ENCODE measurements around the gene CHST10.

Gene CHST10

GRCh38 chr2:100413571-100413970 is 3.9 kb downstream of the CHST10 start:
- no peak for DNase-seq (ENCODE audit: low spot score)

GRCh38 chr2:100412881-100413321 is 4.6 kb downstream of the CHST10 start:
- no peak for DNase-seq (ENCODE audit: low spot score)

- DNase-seq (ENCODE audit: low spot score), result no peak
These were observed 5.0 kb downstream of the CHST10 start for GRCh38 chr2:100412466-100412865.

GRCh38 chr2:100411841-100412292 is 5.6 kb downstream of the CHST10 start:
- DNase-seq (ENCODE audit: low spot score), result no peak

DNA sequence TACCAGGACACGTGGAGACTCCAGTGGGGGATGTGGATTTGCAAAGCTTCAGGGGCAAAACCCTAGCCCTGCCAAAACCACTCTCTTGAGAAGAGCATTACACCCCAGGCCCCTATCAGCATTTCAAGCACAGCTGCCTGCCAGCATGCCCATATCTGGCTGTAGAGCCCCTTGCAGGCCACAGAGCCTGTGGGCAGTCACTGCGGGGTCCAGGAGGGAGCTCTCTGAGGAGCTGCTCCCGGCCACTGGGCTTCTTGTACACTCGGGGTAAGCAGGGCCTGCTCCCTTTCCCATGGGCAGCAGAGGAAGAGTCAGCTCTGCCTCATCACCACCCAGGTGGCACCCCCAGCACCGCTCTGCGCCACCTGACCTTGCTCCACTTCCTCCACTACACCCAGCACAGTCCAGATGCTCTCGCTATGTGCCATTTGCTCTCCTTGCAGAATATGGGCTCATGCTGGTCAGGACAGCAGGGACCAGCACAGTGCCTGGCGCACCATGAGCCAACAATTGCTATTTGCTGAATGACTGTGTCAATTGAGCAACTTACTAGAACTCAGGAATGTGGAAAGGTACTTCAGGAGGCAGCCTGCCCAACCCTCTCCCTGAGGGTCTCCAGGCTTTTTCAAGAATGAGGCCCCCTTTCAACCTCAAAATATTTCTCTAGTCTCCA is 7.4 kb downstream of the CHST10 start:
- DNase-seq (ENCODE audit: low spot score), result no peak

- DNase-seq (ENCODE audit: low spot score), result no peak
These were observed 8.0 kb downstream of the CHST10 start for GRCh38 chr2:100409461-100409860.

GRCh38 chr2:100408941-100409340 is 8.5 kb downstream of the CHST10 start:
- DNase-seq (ENCODE audit: low spot score), result no peak

DNA sequence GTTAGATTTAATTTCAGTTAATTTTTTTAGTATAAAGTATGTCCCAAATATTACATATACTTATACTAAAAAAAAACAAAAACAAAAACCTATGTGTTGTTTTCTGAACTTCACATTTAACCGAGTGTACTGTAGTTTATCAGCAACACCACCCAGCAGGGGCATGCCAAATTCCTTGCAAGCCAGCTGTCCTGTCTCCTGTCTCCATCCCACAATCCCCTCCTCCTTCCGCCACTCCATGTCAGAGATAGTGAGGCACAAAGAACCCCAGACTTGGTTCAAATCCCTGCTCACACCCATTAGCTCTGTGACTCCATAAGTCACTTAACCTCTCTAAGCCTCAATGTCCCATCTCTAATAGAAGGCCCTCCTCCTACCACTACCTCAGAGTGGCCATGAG is 9.4 kb downstream of the CHST10 start:
- no peak for DNase-seq (ENCODE audit: low spot score)

- no peak for DNase-seq (ENCODE audit: low spot score)
These were observed 9.9 kb downstream of the CHST10 start for GRCh38 chr2:100407563-100407962.

- no peak for DNase-seq (ENCODE audit: low spot score)
These were observed 10.4 kb downstream of the CHST10 start for GRCh38 chr2:100407073-100407472.

DNA sequence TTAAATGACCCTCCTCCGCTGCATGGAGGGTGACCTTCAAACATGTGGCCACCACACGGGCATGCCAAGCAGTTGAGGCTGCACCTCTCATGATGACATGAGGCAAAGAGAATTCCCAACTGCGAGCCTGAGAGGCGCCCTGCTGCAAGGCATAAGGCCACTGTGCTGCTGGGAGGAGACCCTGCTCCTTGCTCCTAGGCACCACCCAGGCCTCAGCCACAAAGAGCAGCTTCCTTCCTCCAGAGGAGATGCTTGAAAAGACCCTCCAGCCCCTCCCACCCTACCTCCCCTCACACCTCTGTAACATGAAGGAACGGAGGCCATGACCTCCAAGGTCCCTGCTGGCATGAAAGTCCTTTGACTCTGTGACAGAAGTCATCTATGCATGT is 11.4 kb downstream of the CHST10 start:
- DNase-seq (ENCODE audit: low spot score), result no peak

GRCh38 chr2:100405403-100406119 is 11.9 kb downstream of the CHST10 start:
- no peak for DNase-seq (ENCODE audit: low spot score)

DNA sequence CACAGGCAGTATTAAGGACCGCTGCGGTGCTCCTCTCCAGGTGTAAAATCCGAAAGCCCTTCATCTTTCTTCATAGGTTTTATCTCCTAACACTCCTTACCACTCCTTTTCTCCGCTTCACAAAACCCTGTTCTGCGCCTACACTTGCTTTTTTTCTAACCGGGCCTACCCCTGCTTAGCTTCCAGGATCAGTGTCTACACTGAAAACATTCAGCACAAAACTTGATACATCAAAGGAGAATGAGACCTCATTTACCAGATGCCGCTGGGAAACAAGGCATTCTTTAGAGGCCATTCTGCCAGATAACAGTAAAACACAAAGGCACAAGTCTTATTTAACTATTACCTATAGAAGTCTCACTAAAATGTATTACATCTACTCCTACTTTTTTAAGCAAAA is 13.1 kb downstream of the CHST10 start:
- DNase-seq (ENCODE audit: low spot score), result no peak

DNA sequence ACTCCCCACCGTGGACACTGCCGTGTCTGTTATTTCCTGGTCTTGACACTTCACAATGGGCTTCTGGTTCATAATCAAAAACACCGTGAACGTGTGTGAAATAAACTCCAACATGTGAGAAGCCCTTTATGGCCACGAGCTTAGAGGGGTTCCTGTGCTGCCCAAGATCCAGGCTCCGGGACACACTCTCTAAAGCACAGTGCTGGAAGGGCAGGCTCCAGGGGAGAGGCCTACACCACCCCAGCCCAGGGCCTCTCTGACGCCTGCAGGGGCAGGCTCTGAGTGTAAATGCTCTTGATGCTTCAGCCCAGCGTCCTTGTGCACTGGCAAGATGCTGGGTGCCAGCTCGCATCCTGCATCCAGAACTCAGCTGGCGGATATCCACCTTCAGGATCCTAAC is 13.7 kb downstream of the CHST10 start:
- DNase-seq (ENCODE audit: low spot score), result no peak

- DNase-seq (ENCODE audit: low spot score), result no peak
These were observed 16.2 kb downstream of the CHST10 start for GRCh38 chr2:100401268-100401667.

DNA sequence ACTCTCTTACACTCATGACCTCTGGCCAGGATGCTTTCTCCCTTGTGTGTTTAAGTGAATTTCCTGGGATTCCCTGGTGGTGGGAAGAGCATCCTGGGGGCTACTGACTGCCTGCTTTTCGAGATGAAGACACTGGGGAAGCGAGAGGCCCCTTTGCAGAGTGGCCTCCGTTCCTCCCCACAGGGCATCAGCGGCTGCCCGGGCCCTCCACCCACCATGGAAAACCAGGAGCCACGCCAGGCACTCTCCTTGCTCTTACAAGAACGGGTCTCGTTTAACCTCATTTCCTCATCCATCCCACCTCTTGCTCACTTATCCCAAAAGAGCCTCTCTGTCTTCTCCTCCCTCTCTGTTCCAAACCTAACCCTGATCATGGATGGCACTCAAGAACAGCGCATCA is 17.8 kb downstream of the CHST10 start:
- no peak for DNase-seq (ENCODE audit: low spot score)

GRCh38 chr2:100397976-100398375 is 19.5 kb downstream of the CHST10 start:
- no peak for DNase-seq (ENCODE audit: low spot score)

GRCh38 chr2:100397118-100397860 is 20.2 kb downstream of the CHST10 start:
- DNase-seq (ENCODE audit: low spot score), result no peak

- DNase-seq (ENCODE audit: low spot score), result no peak
These were observed 21.0 kb downstream of the CHST10 start for GRCh38 chr2:100396483-100396882.

GRCh38 chr2:100395532-100396350 is 21.7 kb downstream of the CHST10 start:
- DNase-seq (ENCODE audit: low spot score), result no peak

DNA sequence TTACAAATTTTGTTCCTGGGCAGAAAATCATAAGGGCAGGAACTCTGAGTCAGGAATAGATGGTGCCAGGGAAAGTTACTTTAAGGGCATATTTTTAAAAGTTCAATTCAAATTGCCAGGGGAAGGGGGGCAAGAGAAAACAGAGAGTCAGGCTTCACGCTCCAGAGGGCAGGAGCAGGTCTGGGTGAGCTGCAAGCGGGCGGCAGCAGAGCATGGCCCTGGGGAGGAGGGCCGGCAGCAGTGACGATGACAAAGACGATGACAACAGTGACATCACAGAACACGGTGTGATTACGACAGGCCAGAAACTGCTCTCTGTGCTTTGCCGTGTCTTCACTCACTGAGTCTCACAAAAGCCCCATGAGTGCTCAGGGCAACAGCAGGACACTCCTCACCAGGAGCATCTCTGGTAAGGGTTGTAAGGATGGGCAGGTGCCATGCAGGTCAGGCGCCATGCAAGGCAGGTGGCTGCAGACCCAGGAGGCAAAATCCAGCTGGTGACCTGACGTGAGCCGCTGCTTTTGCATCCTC is 23.3 kb downstream of the CHST10 start:
- DNase-seq (ENCODE audit: low spot score), result no peak

- no peak for DNase-seq (ENCODE audit: low spot score)
These were observed 24.1 kb downstream of the CHST10 start for GRCh38 chr2:100393362-100393761.

Data from hepatic stellate cell (primary cell).